ENCODE measurements around the gene GEMIN4. TPM values are rescaled to one million over a fixed set of nuclear protein-coding genes. Genes with fewer than 3 reads are reported as not detected.

Gene GEMIN4
- polyA plus RNA-seq, 1 experiment, result 9.3 TPM

DNA sequence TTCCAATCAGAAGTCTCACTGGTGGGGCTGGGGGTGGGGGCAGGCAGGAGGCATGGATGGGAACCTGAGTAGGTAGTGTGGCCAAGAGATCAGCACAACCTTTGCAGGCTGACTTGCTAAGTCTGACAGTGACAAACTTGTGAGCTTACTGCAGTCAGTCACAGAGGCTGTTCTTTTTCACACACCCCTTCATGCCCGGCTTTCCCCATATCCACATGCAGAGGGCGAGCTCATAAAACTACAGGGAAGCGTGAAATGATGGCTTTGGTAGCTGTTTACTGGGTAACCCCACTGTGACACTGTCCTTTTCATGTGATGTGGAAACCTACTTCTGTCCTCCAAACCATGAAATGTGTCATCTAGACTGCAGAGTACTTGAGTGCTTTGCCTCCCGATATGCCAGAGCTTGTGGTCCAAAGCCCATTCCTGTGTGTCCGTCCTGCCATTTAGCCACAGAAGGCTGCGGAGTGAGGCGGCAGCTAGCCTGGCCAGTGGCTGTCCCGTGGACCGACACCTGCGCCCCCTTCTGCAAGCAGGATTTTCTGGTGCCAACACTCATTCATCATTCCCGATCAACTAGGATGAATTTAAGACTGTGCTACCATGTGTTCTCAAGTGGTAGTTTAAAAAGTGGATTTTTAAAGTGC lies 9.8 kb downstream of the GEMIN4 start:
- H3K27me3 ChIP-seq (ENCODE audit: control insufficient read depth, insufficient read depth, low read length), result no peaks in the 10 kb centered on the region
- no peak overlapping the region for H3K27ac ChIP-seq (ENCODE audit: low read depth, low read length)
- TF ChIP-seq, protein P1, sequence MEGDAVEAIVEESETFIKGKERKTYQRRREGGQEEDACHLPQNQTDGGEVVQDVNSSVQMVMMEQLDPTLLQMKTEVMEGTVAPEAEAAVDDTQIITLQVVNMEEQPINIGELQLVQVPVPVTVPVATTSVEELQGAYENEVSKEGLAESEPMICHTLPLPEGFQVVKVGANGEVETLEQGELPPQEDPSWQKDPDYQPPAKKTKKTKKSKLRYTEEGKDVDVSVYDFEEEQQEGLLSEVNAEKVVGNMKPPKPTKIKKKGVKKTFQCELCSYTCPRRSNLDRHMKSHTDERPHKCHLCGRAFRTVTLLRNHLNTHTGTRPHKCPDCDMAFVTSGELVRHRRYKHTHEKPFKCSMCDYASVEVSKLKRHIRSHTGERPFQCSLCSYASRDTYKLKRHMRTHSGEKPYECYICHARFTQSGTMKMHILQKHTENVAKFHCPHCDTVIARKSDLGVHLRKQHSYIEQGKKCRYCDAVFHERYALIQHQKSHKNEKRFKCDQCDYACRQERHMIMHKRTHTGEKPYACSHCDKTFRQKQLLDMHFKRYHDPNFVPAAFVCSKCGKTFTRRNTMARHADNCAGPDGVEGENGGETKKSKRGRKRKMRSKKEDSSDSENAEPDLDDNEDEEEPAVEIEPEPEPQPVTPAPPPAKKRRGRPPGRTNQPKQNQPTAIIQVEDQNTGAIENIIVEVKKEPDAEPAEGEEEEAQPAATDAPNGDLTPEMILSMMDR (IDR thresholded peaks at IDR 0.05; ENCODE audit: low read depth, low read length), result no peak
- DNase-seq (ENCODE audit: low read depth, low spot score), result no peak
- POLR2A ChIA-PET, result no interaction called here
- no peak overlapping the region for H3K4me3 ChIP-seq (ENCODE audit: low read depth, low read length)
- H3K9me3 ChIP-seq (ENCODE audit: control insufficient read depth, insufficient read depth, low read length), result peaks cover 3% of the 10 kb centered on the region; the same call in 1 of the 2 replicates
- CTCF ChIA-PET, result interaction anchor here (1.2 kb wide), 1 partner anchor 330 kb away, joined by 6 read pairs; no protein-coding TSS in a partner anchor

- Histone ChIP-seq H3K4me3 (ENCODE audit: low read depth, low read length) (no peak overlapping the region), H3K9me3 (ENCODE audit: control insufficient read depth, insufficient read depth, low read length) (no peaks in the 10 kb centered on the region), H3K27me3 (ENCODE audit: control insufficient read depth, insufficient read depth, low read length) (no peaks in the 10 kb centered on the region), H3K27ac (ENCODE audit: low read depth, low read length) (no peak overlapping the region)
- POLR2A ChIA-PET, result no interaction called here
- CTCF ChIA-PET, result interaction anchor here (0.6 to 1.3 kb wide), 2 partner anchors 41 to 240 kb away, joined by 3 to 4 read pairs; no protein-coding TSS in a partner anchor
- TF ChIP-seq, protein P1 (IDR thresholded peaks at IDR 0.05; ENCODE audit: low read depth, low read length), result no peak
- DNase-seq (ENCODE audit: low read depth, low spot score), result no peak
These were observed 11.6 kb downstream of the GEMIN4 start for GRCh38 chr17:740240-741017.

GRCh38 chr17:737561-738113 lies 14.4 kb downstream of the GEMIN4 start:
- TF ChIP-seq, protein P1 (IDR thresholded peaks at IDR 0.05; ENCODE audit: low read depth, low read length), result no peak
- H3K27me3 ChIP-seq (ENCODE audit: control insufficient read depth, insufficient read depth, low read length), result no peaks in the 10 kb centered on the region
- POLR2A ChIA-PET, result no interaction called here
- no peak overlapping the region for H3K27ac ChIP-seq (ENCODE audit: low read depth, low read length)
- DNase-seq (ENCODE audit: low read depth, low spot score), result no peak
- H3K9me3 ChIP-seq (ENCODE audit: control insufficient read depth, insufficient read depth, low read length), result no peaks in the 10 kb centered on the region
- no peak overlapping the region for H3K4me3 ChIP-seq (ENCODE audit: low read depth, low read length)
- CTCF ChIA-PET, result interaction anchor here (0.6 to 1.3 kb wide), 3 partner anchors 13 to 326 kb away, joined by 3 to 4 read pairs (median 3); no protein-coding TSS in a partner anchor

GRCh38 chr17:733743-734142 lies 18.3 kb downstream of the GEMIN4 start:
- H3K27ac ChIP-seq (ENCODE audit: low read depth, low read length), result no peak overlapping the region
- H3K27me3 ChIP-seq (ENCODE audit: control insufficient read depth, insufficient read depth, low read length), result no peaks in the 10 kb centered on the region
- no peaks in the 10 kb centered on the region for H3K9me3 ChIP-seq (ENCODE audit: control insufficient read depth, insufficient read depth, low read length)
- POLR2A ChIA-PET, result interaction anchor here (0.6 kb wide), 1 partner anchor 18 kb away, joined by 12 read pairs; the partner anchor contains the start of gene VPS53
- CTCF ChIA-PET, result interaction anchor here (1.2 kb wide), 1 partner anchor 247 kb away, joined by 3 read pairs; no protein-coding TSS in a partner anchor
- no peak for DNase-seq (ENCODE audit: low read depth, low spot score)
- peak overlapping the region; percentile 71 for H3K4me3 ChIP-seq (ENCODE audit: low read depth, low read length)
- TF ChIP-seq, protein P1 (IDR thresholded peaks at IDR 0.05; ENCODE audit: low read depth, low read length), result no peak

Data from AG04450 (cell line).